HG03439 (cell line): ENCODE data around the gene BCDIN3D.
A peak's percentile ranks its signal among the peaks of the same experiment; 100 is the strongest.
"Not testable (repeated sequence)": the region's sequence is repeated elsewhere in the genome, so short reads cannot be mapped to it uniquely, and the experiment has no call there.

Experiments
- ATAC-seq: cut with Tn5 transposase; IDR thresholded peaks from one replicate; pipeline ENCODE4 v1.9.1; 2021; ENCODE audit warnings: mild to moderate bottlenecking, moderate library complexity; ENCODE audit not compliant: unreplicated experiment

Gene BCDIN3D, protein sequence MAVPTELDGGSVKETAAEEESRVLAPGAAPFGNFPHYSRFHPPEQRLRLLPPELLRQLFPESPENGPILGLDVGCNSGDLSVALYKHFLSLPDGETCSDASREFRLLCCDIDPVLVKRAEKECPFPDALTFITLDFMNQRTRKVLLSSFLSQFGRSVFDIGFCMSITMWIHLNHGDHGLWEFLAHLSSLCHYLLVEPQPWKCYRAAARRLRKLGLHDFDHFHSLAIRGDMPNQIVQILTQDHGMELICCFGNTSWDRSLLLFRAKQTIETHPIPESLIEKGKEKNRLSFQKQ

DNA sequence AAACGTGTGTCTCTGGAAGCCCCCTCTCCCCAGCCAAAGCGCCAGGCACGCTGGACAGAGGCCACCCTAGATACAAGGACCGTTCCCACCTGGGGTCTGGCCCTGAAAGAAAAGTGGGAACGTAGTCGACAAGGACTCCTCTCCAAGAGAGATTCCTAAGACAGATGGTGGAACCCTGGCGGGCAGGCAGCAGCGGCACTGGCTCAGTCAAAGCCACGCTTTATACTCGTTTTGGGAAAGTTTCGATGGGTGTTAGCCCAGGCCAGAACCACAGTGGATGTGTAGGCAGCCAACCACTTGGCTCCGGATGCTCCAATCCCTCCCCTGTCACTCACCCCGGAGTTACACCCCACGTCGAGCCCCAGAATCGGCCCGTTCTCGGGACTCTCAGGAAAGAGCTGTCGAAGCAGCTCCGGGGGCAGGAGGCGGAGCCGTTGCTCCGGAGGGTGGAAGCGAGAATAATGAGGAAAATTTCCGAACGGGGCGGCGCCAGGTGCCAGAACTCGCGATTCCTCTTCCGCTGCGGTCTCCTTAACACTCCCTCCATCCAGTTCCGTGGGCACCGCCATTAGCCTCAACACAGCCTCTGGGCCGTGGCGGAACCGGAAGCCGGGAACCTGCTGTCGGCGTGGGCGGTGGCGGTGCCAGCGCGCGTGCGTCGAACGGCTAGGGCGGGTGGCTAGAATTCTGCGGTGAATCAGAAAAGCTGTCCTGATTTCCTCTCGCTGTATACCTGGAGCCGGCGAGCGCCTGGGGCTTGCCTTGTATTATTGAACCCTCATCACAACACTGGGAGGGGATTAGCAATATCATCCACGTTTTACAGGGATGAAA, at the start of gene BCDIN3D:
BCDIN3D (minus strand) TSS at position 588 of the 834 bp plus-strand sequence; CDS start at position 569, 19 bp downstream.
- ATAC-seq = peak; percentile 89

DNA sequence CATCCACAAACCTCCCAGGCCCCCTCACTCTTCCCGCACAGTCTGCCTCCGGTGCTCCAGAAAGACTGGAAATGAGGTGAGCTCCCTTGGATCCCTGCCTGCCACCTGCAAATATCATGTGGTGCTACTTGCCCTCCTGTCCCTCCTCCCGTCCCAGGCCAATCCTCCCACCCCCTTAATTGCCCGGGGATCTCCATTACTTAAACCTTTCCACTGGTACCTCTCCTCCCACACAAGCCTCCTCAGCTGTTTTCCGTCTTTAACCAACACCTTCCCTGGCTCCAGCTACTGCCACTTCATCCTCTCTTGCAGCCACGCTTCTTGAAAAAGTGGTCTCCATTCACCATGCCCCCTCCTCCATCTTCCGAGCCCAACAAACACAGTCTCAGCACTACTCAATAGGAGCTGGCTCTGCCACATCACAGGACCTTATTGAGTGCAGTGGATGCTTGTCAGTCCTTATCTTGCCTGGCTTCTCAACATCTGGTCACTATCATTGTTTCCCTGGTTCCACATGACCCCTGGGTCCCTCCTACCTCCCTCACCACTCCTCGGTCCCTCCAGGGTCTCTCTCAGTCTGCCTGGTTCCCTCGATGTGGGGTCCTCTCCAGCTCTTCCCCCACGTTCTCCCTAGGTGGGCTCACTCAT, 49.3 kb upstream of the BCDIN3D start:
- ATAC-seq = no peak

DNA sequence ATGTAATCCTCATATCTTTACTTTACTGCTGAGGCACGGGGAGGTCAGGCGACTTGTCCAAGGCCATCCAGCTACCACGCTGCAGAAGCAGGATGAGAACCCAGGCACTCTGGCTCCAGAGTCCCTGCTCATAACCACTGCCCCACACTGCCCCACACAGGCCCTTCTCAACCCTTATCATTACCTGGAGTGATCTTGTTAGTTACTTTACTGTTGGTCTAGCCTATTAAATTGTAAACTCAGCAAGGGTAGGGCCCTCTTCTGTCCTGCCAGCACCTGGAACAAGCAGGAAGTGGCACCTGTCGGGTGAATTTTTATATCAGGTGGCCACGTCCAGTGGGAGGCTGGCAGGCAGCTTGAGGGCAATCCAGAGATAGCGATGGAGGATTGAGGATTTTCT, 48.6 kb upstream of the BCDIN3D start:
- no peak for ATAC-seq

DNA sequence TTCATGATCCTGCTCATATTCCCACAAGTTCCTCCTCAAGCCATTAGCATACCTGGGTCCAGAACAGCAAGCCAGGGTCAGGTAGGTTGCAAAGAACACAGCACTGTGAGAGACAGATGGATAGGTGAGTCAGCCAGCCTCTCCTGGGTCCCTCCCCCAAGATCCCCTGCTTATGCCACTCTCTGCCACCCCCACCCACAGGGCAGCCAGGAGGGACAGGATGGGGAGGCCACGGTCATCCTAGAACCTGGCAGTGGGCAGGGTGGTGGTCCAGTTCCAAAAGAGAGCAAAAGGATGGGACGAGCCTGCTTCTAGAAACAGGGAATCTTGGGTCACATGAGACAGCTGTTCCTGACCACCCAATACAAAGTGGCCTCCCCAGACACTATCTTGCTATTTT, 48.1 kb upstream of the BCDIN3D start:
- no peak for ATAC-seq

DNA sequence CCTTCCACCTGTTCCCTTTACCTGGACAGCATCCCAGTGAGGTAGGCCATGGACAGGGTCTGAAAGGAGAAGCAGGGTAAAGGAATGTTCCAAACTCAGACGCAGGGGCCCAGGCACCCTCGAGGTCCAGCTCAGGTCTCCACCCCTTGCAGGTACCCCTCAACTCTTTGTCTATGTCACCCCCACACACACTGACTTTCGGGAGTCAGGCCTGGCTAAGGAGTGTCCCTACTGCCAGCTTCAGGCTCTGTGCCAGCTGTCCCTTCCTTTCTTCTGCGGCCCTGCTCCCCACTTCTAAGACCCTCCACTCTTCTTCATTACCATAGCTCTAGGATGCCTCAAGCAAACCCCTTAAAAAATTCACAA, 47.2 kb upstream of the BCDIN3D start:
- no peak for ATAC-seq

DNA sequence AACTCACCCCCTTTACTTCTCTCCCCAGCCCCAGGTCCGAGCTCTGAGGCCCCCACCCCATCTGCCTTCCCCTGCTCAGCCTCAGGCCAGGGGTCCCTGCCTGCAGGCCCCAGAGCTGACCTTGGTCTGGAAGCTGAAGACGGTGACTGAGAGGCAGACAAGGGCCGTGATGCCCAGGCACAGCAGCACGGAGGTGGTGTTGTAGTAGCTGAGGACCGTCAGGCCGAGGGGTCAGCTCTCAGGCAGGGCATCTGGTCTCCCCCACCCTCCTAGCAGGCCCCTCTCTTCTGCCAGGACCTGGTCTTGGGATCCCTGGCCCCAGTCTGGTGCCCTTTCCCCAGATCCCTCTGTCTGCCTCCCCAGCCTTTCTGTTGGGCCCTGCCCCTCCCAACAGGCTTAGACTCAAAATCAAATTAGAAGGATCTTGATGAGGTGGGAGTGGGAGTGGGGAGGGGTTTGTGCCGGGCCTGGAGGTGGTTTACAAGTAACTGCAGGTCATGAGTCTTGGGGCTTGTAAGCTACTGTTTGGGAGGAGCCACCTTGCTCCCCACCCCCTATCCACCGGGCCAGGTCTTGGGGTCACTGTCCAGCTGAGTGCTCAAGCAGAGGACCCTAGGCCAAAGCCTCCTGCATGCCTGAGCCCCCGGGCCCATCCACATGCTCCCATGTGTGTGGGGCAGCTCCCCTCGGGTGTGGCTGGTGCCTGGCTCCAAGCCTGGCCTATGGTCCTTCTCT, 46.6 kb upstream of the BCDIN3D start:
- no peak for ATAC-seq

DNA sequence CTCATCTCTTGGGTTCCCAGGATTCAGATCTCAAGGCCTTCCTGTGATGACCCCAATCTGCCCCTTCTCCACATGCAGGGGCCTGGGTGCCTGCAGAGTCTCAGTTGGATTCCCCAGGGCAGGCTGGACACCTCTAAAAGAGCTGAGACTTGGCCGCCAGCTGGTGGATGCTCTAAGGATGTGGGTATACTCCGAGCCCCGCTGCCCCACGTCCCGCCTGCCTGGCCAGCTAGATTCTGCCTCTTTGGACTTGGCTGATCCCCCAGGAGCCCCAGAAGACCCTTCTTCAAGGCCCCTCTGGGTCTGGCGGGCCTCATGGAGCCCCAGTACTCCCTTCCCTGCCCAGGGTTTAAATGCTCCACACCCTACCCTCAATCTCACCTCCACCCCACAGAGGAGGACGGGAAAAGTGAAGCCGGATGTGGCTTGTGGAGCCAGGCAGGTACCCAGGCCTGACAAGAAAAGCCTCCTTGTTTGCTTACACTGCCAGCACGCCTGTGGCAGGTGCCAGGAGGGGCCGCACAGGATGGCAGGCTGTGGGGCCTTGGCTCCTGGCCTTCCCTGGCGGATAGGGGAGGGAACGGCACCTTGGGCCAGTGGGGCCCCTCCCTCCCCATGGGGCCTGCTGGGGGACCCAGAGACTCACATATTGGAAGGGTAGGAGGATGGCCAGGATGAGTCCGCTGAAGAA, 45.7 kb upstream of the BCDIN3D start:
- ATAC-seq = no peak

DNA sequence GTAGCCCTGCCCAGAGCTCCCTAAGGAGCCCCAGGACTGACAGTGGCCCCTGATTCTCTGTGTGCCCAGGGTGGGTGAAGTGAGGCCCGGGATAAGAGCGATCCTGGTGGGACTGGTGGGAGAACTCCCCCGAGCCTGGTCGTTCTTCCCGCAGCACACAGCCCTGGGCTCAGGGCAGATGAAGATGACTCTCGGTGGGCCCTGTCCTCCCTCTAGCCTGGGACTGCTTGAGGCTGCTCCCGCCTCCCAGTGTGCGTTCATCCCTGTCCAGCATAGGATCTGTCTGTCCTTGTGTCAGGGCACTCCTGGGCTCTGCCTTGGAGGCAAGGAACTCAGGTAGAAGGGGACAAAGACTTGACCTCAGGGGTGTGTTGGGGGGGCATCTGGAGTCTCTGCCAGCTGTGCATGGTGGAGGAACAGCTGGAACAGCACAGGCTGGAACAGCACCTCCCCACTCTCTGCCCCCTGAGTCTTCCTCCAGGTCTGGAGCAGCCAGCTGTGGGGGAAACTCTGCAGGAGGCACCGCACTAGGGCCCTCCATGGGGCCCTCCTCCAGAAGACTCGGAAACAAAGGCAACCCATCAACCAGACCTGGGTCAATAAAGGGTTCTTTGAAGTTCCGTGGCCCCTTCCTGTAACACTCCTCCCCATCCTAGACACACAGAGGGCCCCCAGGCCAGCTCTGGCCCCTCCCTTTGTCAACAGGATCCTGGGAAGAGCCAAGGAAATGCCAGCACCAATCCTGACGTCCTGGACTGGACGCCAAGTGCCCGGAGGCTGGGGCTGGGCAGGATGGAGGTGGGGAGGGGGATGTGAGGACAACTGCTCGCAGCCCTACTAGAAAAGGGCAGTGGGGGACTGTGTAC, 44.9 kb upstream of the BCDIN3D start:
- no peak for ATAC-seq

DNA sequence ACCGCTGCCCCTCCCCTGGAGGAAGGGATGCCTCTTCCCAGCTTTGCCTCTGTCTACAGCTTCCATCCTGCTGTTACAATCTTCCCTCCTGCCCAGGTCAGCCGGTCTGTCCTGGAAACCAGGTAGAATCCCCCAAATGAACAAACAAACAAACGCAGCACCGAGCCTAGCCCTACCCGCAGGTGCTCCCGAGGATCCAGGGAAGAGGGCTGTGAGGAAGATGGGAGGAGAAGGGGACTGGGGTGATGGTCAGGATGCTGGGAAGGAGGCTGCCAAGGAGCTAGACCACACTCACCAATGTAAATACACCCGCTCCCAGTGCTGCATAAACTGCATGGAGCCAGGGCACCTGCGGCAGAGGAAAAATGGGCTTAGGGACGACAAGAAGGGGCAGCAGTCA, 44.2 kb upstream of the BCDIN3D start:
- no peak for ATAC-seq

DNA sequence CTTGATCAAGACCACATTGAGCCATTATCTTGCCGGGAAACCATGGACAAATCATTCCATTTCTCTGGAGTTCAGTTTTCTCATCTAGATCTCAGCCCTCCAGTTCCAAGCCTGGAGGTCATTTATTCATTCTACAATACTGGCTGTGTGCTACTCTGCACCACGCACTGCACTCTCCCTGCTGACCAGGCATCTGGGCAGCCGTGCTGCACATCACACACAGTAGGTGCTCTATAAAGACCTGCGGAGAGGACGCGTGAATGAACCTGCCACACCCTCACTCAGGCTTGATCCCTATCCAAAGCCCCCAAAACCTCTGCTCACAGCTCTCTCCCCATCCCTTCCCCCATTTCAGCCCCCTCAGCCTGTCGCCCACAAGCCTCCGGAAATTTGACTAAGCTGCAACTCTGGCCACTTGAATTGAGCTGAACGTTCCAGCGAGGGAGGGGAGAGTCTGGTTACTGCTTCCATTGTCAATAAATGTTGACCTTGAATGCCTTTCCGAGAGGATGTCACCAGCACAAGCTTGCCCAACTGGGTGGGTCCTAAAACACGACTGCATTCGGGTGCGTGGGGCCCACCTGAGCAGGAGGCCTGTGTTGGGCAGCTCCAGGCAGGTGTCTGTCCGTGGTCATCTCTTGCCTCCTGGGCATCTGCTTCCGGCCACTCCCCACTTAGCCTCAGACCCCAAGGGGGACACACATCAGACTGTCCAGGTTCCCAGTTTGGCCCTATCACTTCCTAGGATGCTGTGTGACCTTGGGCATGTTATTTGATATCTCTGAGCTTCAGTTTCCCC, 43.0 kb upstream of the BCDIN3D start:
- ATAC-seq = no peak

DNA sequence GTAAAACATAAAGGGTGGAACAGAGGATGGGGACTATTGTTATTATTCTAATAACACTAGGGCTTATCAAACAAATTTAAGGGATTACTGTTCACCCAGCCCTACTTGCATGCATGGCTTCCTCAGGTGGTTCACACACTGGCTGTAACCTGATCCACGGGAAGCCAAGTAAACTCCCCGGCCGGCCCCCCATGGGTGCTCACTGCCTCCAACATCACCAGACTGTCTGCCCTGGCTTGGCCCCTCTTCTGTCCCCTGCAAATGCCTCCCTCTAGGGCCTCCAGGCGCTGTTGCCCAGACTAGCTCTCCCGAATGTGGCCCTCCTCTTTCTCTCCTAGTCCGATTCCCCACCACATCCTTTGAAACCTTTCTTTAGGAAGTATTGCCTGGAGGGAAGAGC, 42.2 kb upstream of the BCDIN3D start:
- ATAC-seq = no peak

DNA sequence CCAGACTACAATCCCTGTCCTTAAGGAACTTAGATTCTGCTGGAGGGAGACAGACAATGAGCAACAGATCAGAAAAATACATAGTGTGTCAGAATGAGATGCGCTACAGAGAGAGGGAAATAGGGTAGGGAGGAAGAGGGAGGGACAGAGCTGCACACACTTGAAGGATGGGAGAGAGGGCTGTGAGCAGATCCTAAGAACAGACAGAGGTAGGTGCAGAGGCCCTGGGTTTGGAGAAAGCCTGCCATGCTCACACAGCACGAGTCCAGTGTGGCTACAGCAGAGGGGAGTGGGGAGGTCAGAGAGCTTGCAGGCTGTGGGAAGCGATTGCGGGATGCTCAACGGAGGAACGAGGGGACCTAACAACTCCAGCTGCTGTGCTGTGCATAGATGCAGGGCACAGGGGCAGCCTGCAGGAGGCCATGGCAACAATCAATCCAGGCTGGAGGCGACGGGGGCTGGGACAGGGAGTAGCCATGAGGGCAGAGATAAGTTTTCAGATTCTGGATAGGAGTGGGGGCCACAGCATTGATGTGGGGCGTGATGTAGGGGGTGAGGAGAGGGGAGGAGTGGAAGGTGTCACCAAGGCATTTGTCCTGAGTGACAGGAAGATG, 40.1 kb upstream of the BCDIN3D start:
- ATAC-seq = no peak

DNA sequence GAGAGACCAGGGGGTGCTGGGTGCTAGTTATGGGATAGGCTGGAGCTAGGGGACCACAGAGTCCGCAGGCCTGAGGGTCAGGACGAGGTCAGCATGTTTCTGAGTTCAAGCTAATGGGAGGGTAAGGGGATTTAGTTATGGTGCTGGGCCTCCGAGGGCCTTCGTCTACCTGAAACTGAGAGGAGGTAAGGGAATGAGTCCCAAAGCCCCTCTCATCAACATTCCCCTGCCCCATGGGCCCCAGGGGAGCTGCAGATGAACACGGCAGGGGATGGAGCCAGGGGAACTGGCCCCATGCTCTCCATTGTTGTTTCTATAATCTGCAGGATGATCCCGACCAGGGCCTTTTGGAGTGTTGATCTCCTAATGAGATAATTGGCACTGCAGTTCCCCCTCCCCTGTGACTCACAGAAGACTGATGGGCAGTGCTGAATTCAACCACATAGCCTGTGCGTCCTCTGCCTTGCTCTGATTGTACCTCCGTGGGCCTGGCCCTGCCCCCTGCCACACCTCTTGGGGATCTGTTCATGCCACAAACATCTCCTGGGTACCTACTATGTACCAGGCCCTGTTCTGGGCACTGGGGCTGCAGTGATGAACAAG, 39.4 kb upstream of the BCDIN3D start:
- ATAC-seq = no peak

DNA sequence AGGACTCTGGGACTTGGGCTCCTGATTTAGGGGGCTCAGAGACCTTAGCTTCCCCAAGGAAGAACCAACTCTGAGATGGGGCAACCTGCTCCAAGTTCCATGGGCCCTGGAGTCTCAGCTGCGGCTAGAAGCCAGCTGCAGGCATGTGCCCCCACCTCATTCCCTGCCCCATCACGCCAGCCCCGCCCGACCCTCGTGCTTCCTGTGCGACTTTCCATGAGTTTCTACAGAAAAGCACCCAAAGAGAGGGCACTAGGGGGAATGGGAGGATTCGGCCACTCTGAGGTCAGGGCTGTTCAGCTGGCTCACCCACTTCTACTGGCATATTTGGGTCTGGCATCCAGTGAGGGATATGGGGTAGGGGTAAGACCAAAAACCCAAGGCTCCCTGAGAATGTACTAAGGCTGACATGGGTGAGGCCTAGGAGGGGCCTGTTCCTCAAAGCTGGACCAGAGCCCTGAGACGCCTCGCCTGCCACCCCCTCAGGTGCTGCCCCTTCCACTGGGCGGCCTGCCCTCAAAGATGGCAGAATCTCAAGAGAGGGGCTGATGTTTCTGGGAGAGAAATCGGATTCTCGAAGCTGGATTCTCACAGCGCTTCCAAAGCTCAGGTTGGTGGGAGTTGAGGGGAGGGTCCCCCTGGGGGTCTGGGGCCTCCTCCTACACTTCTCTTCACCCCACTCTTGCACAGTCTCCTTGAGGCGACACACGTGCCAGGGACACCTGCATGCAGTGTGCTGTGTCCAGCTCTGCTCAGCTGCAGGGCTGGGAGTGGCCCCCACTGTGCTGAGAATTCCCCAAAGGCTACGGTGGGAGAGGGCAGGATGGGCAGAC, 38.7 kb upstream of the BCDIN3D start:
- ATAC-seq = no peak

DNA sequence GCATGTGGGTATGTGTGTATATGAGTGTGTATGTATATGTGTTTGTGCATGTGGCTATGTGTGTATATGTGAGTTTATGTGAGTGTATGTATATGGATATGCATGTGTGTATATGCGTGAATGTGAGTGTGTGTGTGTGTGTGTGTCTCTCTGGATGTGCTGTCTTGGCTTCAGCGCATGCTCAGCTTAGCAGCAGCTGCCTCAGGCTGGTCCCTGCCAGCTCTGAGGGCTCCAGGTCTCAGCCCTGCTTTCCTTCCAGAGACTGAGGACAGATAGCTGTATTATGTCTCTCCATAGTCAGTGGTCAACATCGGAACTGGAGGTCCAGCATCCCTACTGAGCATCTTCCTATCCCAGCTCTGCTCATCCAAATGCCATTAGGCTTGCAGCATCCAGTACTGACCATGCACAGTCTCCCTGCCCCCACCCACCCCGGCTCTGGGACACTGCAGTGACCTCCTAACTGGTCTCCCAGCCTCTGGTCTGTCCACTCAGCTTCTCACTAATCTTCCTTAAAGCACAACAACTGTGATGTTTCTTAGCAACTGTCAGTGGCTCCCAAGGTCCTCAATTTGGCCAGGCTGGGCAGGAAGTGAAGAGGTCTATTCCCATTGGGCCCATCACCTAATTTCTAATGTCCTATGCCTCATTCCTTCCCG, 38.0 kb upstream of the BCDIN3D start:
- no peak for ATAC-seq

DNA sequence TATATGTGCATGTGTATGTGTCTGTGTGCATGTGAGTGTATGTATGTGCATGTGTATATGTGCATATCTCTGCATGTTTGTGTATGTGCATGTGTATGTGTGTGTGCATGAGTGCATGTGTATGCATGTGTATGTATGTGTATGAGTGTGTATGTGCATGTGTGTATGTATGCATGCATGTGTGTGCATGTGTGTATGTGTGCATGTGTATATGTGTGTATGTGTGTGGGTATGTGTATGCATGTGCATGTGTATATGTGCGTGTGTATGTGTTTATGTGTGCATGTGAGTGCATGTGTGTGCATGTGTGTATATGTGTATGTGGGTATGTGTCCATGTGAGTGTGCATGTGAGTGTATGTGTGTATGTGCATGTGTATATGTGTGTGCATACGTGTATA, 36.2 kb upstream of the BCDIN3D start:
- ATAC-seq = not testable (repeated sequence)

DNA sequence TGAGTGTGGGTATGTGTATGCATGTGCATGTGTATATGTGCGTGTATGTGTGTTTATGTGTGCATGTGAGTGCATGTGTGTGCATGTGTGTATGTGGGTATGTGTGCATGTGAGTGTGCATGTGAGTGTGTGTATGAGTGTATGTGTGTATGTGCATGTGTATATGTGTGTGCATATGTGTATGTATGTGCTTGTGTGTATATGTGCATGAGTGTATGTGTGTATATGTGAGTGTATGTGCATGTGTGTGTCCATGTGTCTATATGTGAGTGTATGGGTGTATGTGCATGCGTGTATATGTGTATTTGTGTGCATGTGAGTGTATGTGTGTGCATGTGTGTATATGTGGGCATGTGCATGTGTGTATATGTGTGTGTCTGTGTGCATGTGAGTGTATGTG, 35.1 kb upstream of the BCDIN3D start:
- ATAC-seq = no peak
